ENCODE data around the gene ABCB9.
"Not testable (repeated sequence)": the region's sequence is repeated elsewhere in the genome, so short reads cannot be mapped to it uniquely, and the experiment has no call there.

Gene ABCB9

GRCh38 chr12:122920687-122921086 is 45.6 kb downstream of the ABCB9 start:
- CTCF ChIA-PET: no interaction called here
- POLR2A ChIA-PET: no interaction called here
- TF ChIP-seq, protein P1, sequence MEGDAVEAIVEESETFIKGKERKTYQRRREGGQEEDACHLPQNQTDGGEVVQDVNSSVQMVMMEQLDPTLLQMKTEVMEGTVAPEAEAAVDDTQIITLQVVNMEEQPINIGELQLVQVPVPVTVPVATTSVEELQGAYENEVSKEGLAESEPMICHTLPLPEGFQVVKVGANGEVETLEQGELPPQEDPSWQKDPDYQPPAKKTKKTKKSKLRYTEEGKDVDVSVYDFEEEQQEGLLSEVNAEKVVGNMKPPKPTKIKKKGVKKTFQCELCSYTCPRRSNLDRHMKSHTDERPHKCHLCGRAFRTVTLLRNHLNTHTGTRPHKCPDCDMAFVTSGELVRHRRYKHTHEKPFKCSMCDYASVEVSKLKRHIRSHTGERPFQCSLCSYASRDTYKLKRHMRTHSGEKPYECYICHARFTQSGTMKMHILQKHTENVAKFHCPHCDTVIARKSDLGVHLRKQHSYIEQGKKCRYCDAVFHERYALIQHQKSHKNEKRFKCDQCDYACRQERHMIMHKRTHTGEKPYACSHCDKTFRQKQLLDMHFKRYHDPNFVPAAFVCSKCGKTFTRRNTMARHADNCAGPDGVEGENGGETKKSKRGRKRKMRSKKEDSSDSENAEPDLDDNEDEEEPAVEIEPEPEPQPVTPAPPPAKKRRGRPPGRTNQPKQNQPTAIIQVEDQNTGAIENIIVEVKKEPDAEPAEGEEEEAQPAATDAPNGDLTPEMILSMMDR (IDR thresholded peaks at IDR 0.05; ENCODE audit: insufficient read depth, low read length, missing control alignments): no peak
- no peak for DNase-seq (ENCODE audit: low read depth, low spot score)
- no peak overlapping the region for H3K4me3 ChIP-seq (ENCODE audit: low read depth, low read length)

DNA sequence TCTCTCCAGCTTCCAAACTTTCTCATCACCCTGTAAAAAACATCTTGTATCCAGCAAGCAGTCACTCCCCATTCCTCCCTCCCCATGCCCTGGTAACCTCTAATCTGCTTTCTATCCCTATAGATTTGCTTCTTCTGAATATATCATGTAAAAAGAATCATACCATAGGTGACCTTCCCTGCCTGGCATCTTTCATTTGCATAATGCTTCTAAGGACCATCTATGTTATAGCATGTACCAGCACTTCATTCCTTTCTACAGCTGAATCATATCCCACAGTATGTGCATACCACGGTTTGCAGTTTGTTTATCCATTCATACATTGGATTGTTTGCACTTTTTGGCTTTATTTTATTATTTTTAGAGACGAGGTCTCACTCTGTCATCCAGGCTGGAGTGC is 47.4 kb downstream of the ABCB9 start:
- CTCF ChIA-PET: interaction anchor here (0.6 to 1.7 kb wide), 3 partner anchors 34 to 125 kb away, joined by 3 to 6 read pairs (median 3); no protein-coding TSS in a partner anchor
- TF ChIP-seq, protein P1 (IDR thresholded peaks at IDR 0.05; ENCODE audit: insufficient read depth, low read length, missing control alignments): no peak
- POLR2A ChIA-PET: interaction anchor here (0.6 kb wide), 1 partner anchor 313 kb away, joined by 3 read pairs; no protein-coding TSS in a partner anchor

DNA sequence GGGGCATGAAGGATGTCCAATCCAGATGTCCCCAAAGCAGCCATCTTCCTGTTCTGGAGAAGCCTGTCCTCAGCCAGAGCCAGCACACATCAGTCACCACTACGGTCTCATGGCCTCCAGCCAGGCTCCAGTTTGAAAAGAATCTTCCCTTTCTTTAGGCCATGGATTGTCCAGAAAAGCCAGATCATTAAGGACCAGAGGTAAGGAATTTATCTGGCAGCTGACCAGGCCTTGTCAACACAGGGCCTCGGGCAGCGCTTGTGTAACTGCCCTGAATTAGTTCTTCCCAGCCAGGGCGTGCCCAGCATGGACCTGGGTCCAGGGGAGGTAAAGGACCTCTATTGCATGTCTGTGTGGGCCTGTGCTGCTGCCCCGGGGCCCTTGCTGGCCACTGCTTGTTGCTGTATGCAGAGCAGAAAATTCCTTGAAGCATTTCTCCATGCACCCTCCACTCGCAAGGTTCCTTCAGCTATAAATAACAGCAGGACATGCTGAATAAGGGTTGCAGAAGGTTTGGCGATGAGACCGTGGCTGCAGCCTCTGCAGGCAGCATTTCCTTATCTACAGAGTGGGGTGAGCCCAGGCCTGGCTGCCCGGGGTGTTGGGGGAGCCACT is 48.6 kb downstream of the ABCB9 start:
- CTCF ChIA-PET: interaction anchor here (1.4 to 1.5 kb wide), 2 partner anchors 57 to 64 kb away, joined by 3 read pairs; no protein-coding TSS in a partner anchor
- peak; percentile 28 for DNase-seq (ENCODE audit: low read depth, low spot score)
- no peak overlapping the region for H3K4me3 ChIP-seq (ENCODE audit: low read depth, low read length)
- TF ChIP-seq, protein P1 (IDR thresholded peaks at IDR 0.05; ENCODE audit: insufficient read depth, low read length, missing control alignments): no peak
- POLR2A ChIA-PET: interaction anchor here (1.0 kb wide), 1 partner anchor 46 kb away, joined by 3 read pairs; no protein-coding TSS in a partner anchor

More for the DNA sequence above, 47.4 kb downstream of the ABCB9 start:
- DNase-seq (ENCODE audit: low read depth, low spot score): peak; percentile 24
- no peak overlapping the region for H3K4me3 ChIP-seq (ENCODE audit: low read depth, low read length)

DNA sequence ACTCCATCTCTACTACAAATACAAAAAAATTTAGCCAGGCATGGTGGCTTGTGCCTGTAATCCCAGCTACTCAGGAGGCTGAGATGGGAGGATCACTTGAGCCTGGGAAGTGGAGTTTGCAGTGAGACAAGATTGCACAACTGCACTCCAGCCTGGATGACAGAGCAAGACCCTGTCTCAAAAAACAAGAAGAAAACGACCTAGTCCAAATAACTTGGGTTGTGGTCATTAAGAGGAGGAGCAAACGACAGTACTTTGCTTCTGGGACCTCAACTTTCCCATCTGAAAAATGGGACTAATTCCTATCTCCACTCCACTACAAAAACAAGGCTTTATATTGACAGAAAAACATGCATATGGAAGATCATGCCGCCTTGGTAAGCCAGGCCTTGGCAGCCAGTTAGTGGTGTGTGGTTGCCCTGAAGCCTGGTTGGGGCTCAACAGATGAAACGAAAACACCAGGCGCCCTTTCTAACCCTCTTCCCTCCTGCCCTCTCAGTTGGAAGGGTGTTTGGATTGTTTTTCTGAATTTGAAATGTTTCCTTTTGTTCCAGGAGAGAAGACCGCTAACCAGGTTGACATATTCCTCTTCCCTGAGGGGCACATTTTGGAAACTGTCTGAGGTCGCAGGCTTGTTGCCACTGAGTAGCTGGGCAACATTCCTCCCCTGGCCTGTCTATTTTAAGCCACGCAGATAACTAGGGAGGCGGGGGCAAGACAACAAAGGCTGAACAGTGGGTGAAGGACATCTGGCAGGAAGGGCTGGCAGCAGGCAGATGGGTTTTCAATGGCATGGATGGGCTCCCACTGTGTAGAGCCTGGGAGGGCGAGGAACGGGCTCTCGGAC is 56.6 kb downstream of the ABCB9 start:
- CTCF ChIA-PET: interaction anchor here (1.2 kb wide), 1 partner anchor 9 kb away, joined by 6 read pairs; no protein-coding TSS in a partner anchor
- H3K4me3 ChIP-seq (ENCODE audit: low read depth, low read length): no peak overlapping the region
- POLR2A ChIA-PET: interaction anchor here (0.8 kb wide), 1 partner anchor 11 kb away, joined by 3 read pairs; no protein-coding TSS in a partner anchor
- DNase-seq (ENCODE audit: low read depth, low spot score): no peak
- TF ChIP-seq, protein P1 (IDR thresholded peaks at IDR 0.05; ENCODE audit: insufficient read depth, low read length, missing control alignments): no peak

GRCh38 chr12:122908915-122909314 is 57.3 kb downstream of the ABCB9 start:
- no peak overlapping the region for H3K4me3 ChIP-seq (ENCODE audit: low read depth, low read length)
- CTCF ChIA-PET: interaction anchor here (0.7 to 1.2 kb wide), 2 partner anchors 9 to 12 kb away, joined by 3 to 6 read pairs; no protein-coding TSS in a partner anchor
- DNase-seq (ENCODE audit: low read depth, low spot score): no peak
- TF ChIP-seq, protein P1 (IDR thresholded peaks at IDR 0.05; ENCODE audit: insufficient read depth, low read length, missing control alignments): no peak
- POLR2A ChIA-PET: interaction anchor here (0.8 kb wide), 1 partner anchor 11 kb away, joined by 3 read pairs; no protein-coding TSS in a partner anchor

DNA sequence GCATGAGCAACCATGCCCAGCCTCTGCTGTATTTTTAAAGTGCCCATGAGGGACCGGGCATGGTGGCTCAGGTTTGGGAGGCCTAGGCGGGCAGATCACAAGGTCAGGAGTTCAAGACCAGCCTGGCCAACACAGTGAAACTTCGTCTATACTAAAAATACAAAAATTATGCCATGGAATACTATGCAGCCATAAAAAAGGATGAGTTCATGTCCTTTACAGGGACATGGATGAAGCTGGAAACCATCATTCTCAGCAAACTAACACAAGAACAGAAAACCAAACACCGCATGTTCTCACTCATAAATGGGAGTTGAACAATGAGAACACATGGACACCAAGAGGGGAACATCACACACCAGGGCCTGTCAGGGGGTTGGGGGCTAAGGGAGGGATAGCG is 61.0 kb downstream of the ABCB9 start:
- H3K4me3 ChIP-seq (ENCODE audit: low read depth, low read length); POLR2A ChIA-PET; CTCF ChIA-PET; DNase-seq (ENCODE audit: low read depth, low spot score): not testable (repeated sequence)

Data from AG04449 (cell line).